HTR-8/SVneo (cell line): ENCODE results near the gene VDR.

Source experiments
- DNase-seq: peaks from one replicate; pipeline ENCODE4 v3.0.0; 2011; ENCODE audit warnings: low spot score, mixed read lengths; ENCODE audit not compliant: insufficient read length
- FAIRE-seq: peaks from 2 replicates; lab custom pipeline; 2011; peaks lifted over from hg19 to GRCh38; lab: Jason Lieb, UNC

The VDR gene

GRCh38 chr12:47935184-47935583 is 30.4 kb upstream of the VDR start:
- no peak for FAIRE-seq

DNA sequence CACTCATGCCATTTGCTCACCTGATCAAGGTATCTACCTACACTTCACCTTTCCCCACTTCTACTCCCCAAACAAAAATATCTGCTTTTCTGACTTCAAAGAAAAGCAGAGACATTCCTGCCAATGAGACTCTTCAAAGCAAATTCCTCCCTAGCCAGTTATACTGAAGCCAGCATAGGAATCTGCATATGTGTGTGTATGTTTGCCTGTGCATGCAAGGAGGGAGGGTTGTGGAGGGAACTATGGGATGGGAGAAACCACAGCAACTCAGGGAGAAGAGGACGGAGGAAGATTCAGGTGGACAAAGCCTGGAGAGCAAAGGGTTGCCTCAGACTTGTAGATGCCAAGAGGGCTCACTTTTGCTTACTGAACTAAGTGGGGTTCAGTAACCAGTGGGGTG is 26.4 kb upstream of the VDR start:
- no peak for FAIRE-seq

More at GRCh38 chr12:47935184-47935583, 30.4 kb upstream of the VDR start:
- DNase-seq: peak; percentile 41

GRCh38 chr12:47930634-47931033 is 25.8 kb upstream of the VDR start:
- no peak for DNase-seq
- no peak for FAIRE-seq

More for the DNA sequence above, 26.4 kb upstream of the VDR start:
- no peak for DNase-seq

GRCh38 chr12:47927346-47927745 is 22.6 kb upstream of the VDR start:
- FAIRE-seq: no peak

GRCh38 chr12:47921907-47922306 is 17.1 kb upstream of the VDR start:
- FAIRE-seq (no peak), DNase-seq (no peak)

More at GRCh38 chr12:47927346-47927745, 22.6 kb upstream of the VDR start:
- no peak for DNase-seq

GRCh38 chr12:47920913-47921312 is 16.1 kb upstream of the VDR start:
- FAIRE-seq (no peak), DNase-seq (no peak)

DNA sequence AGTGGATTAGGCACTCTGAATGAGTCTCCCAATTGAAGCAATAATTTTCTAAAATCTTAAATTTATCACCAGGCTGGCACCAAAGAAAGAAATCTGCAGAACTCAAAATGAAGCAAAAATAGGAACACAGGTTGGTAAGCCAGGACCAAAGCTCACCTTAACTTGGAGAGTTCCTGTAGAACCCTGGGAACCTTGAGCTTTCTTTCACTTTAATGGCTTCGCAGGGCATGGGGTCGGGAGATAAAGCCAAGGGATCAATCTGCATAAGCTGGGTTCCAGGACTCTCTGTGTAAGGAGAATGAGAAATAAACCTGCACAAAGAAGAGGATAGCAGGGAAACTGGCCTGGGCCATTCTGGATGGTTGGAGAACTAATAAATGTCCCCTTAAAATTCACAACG is 8.3 kb upstream of the VDR start:
- FAIRE-seq: no peak
- DNase-seq: no peak

DNA sequence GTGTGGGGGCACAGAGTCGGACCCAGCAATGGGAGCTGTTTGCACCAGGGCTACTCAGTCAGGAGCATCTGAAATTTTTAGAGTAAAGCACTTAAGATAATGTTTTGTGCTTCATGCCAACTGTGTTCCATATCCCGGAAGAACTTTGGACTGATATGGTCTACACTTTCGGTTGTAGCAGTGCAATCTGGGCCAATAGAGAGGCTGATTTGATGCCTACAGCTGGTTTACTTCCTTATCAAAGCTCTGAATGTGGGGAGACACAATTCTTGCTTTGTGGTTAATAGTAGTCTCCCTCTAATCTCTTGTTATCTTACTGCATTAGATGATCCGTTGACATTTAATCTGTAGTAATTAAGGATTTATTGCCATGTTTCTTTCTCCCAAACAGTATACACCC is 7.8 kb upstream of the VDR start:
- DNase-seq: no peak
- FAIRE-seq: no peak

- no peak for DNase-seq
- no peak for FAIRE-seq
Measured at GRCh38 chr12:47910981-47911380, 6.2 kb upstream of the VDR start.

- DNase-seq: no peak
- FAIRE-seq: no peak
Measured at GRCh38 chr12:47910486-47910885, 5.7 kb upstream of the VDR start.

DNA sequence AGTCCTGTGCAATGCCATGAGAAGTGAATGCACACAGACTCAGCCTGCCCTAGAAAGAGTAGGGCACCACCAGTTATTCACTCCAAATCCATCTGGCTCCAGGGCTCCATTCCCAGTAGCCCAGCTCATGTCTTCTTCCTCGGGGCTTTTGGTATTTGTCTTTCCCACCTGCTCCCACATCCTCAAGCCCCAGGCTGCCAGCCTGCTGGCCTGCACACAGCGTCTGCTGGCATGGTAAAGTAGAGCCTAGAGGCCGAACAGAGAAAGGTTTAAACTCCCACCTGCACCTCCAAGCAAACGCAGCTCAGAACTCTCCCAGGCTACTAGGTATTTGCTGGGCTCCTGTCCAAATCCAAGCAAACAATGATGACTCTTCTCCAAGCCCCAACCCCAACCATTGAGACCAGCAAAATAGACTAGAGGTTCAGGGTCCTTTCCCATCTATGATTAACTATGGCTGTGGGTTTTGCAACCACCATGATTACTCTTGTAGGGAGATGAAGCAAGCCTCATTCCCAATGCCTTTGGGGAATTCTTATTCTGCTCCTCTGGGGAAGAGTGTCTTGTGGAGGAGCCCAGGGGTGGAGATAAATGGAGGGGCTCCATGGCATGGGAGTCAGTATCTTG is 5.2 kb upstream of the VDR start:
- DNase-seq: no peak
- FAIRE-seq: no peak

DNA sequence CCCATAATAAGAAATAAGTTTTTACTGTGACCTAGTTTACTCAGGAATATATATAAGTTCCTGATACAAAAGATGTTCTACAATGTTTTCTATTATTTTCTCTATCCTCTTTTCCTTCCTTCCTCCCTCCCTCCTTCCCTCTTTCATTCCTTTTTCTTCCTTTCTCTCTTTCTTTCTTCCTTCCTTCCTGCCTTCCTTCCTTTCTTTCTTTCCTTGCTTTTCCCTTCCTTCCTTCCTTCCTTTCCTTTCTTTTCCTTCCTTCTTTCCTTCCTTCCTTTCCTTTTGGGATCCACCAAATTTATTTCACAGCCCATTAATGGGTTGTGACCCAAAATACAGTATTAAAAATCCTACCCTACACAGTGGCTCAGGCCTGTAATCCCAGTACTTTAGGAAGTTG is 3.9 kb upstream of the VDR start:
- FAIRE-seq: no peak

GRCh38 chr12:47907851-47908454 is 3.2 kb upstream of the VDR start:
- FAIRE-seq (no peak), DNase-seq (no peak)

More for the DNA sequence above, 3.9 kb upstream of the VDR start:
- no peak for DNase-seq

DNA sequence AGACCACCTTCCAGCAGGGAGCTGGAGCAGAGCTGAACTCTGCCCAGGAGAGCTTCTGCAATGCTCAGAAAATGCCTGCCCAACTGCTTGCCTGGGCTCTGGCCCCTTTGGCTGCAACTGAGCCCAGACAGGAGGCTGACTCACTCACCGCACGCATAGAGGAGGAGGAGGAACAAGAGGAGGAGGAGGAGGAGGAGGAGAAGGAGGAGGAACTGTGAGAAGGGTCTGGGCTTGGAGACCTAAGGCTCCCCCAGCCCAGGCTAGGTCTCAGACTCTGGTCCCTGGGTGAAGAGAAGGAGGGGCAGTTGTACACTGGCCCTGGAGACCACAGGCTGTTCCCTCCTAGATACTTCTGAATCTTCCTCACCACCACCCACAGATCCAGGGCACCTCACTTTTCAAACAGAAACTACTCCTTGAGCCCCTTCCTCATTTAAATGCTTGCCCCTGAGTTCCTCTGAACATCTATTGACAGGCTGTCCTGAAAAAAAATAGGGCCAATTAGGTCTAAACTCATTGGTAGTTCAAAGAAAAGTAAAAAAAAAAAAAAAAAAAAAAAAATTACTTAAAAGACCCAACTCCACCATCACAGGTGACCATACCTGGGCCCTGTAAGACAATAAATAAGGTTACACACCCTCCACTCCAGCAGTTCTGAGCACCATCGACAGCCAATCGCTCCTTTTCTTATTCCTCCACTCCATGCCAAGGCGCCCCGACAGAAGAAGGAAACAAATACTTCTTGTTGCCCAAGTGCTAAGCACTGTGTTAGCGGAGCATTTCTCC is 674 bp downstream of the VDR start:
- DNase-seq (no peak), FAIRE-seq (no peak)

DNA sequence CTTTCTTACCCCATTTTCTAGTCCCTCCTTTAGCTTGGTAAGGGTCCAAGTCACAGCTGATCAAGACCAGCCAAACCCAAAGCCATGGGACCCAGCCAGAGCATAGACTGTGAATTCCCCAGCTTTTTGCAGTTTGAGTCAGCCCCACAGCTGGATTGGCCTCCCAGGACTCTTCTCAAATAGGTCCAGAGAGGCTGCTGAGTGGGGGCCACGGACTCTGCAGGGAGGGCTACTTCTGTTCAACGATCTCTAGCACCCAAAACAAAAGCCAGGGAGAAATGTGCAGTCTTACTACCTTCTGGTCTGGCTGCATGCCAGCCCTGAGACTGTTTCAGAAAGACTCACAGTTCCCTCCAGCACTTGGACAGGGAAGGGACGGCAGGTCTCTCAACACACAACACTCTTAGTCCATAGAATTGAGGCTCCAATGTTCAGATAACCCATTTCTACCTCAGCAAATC is 1.6 kb downstream of the VDR start:
- no peak for FAIRE-seq
- no peak for DNase-seq

DNA sequence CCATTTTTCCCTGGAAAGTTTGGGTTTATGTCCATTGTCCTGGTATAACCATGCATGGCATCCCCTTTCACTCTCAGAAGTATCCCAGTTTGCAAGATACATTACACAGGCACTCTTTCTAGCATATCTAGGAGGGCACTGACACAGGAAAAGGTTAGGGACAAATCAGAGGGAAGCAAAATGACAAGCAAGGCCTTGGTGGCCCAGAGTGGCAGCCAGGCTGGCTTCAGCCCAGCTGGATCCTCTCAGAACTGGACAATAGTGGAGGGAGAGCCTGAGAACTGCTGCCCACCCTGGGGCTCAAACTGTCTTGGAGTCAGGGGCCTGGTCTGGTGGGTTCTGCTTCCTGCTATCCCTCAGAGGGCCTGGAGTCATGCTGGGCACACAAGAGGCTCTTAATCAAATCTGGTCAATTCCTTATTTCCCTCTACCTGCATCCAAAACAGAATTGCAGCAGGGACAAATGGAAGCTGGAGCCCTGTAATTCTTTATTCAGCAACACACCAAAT is 2.6 kb downstream of the VDR start:
- DNase-seq: no peak
- FAIRE-seq: no peak

DNA sequence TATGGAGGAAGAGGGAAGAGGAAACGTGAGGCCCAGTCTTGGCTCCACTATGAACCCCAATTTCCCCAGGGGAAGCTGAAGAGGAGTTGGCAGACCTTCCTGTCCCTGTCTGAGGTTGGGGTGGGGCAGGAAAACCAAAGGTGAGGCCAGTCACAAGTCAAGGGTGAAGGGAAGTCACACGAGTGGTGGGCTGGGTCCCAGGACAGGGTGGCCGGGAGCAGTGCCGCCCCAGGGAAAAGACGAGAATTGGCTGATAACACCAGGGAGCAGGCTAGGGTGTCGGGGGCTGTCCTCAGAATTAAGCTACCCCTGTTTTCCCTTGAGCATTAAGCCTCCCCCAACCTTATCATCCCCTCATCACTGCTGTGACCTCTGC is 3.1 kb downstream of the VDR start:
- FAIRE-seq (no peak), DNase-seq (no peak)

- FAIRE-seq: no peak
- DNase-seq: no peak
Measured at GRCh38 chr12:47901063-47901717, 3.6 kb downstream of the VDR start.

GRCh38 chr12:47900131-47901062 is 4.4 kb downstream of the VDR start:
- no peak for DNase-seq

GRCh38 chr12:47899466-47899865 is 5.3 kb downstream of the VDR start:
- FAIRE-seq (no peak), DNase-seq (no peak)

More at GRCh38 chr12:47900131-47901062, 4.4 kb downstream of the VDR start:
- no peak for FAIRE-seq
